NT2/D1 (cell line): ENCODE data around the gene SNX2.

Experiments
- SUZ12 ChIP-seq: IDR thresholded peaks from 2 replicates; pipeline ENCODE4 v1.6.1; 2011; ENCODE audit not compliant: insufficient read length, insufficient read depth; ENCODE audit errors: extremely low read depth
- YY1 ChIP-seq: IDR thresholded peaks from 2 replicates; pipeline ENCODE4 v1.6.1; 2011; ENCODE audit not compliant: insufficient read length, insufficient read depth
- ZNF274 ChIP-seq: IDR thresholded peaks from 2 replicates; pipeline ENCODE4 v1.6.1; 2011; ENCODE audit warnings: mild to moderate bottlenecking, low read depth, low read length

- TF ChIP-seq YY1, result no peak
- TF ChIP-seq SUZ12, result no peak
- no peak for TF ChIP-seq ZNF274
Measured at GRCh38 chr5:122738088-122738487, 36.8 kb upstream of the SNX2 start.
